Mucosa of descending colon (tissue), 3 donors: ENCODE results near the gene PLAAT3. TPM values are rescaled to one million over a fixed set of nuclear protein-coding genes. Genes with fewer than 3 reads are reported as not detected.
A peak's percentile ranks its signal among the peaks of the same experiment; 100 is the strongest.

Experiments
- ATAC-seq: fragments of 200-7000 bp; cut with Tn5 transposase; one replicate; pipeline ENCODE4 v1.9.1; 2020; ENCODE audit warnings: mild to moderate bottlenecking, moderate library complexity
- DNase-seq, 3 donors: peaks; one replicate each; pipeline ENCODE4 v3.0.0-alpha.2; 2020
- H3K36me3 ChIP-seq: fragments of 200-600 bp; one replicate; pipeline ENCODE4 v1.8.0; 2021; ENCODE audit warnings: low read depth, mild to moderate bottlenecking
- H3K4me1 ChIP-seq: fragments of 200-600 bp; one replicate; pipeline ENCODE4 v1.8.0; 2021; ENCODE audit warnings: low read depth, mild to moderate bottlenecking
- H3K4me3 ChIP-seq: fragments of 200-600 bp; one replicate; pipeline ENCODE4 v1.8.0; 2021; ENCODE audit warnings: mild to moderate bottlenecking
- H3K9me3 ChIP-seq: fragments of 200-600 bp; one replicate; pipeline ENCODE4 v1.8.0; 2021; ENCODE audit warnings: mild to moderate bottlenecking
- CTCF ChIP-seq: fragments of 200-600 bp; IDR thresholded peaks from one replicate; pipeline ENCODE4 v1.8.0; 2022; ENCODE audit warnings: antibody characterized with exemption, mild to moderate bottlenecking
- intact Hi-C, 2 donors: fragments of 100-400 bp; cut with DNase I in 1 of 2; cut with micrococcal nuclease in 1 of 2; formaldehyde crosslinking; loops; one replicate each; pipeline versions ENCODE4 v1.11.0 to v1.11.1; 2022; cut with DNase I, micrococcal nuclease
- total RNA-seq, 3 donors: library from RNA; stranded (reverse); fragmentation: NEBNext Ultra II Directional in 2 of 3; extraction: Animal tissue kit (Norgen Biotek cat#: 25700) in 2 of 3; gene quantifications; one replicate each; pipeline versions ENCODE4 v1.2.1 to v1.2.4, GENCODE V29; 2021 to 2023
- donor health status: DM: no; HTN: no; CAD: no; lungs with moderate emphysema.
- donor health status: DM: no; HTN: no; CAD: no.
- donor health status: DM: no; HTN: yes; CAD: no.

Gene PLAAT3
- total RNA-seq, 3 donors from 2014 or later = 15.1 to 58.5 (median 26.7) TPM

GRCh38 chr11:63595296-63595695 lies 18.9 kb downstream of the PLAAT3 start:
- no peak for TF ChIP-seq CTCF
- no peaks in the 10 kb centered on the region for H3K9me3 ChIP-seq
- no peak overlapping the region for H3K4me3 ChIP-seq
- no peak for ATAC-seq
- no peak for DNase-seq
- intact Hi-C loops = no loop called here
- no peaks in the 10 kb centered on the region for H3K4me1 ChIP-seq
- no peaks in the 10 kb centered on the region for H3K36me3 ChIP-seq

GRCh38 chr11:63592975-63593395 lies 21.2 kb downstream of the PLAAT3 start:
- DNase-seq = peak in 2 of 3 donors; percentile 44 to 46
- intact Hi-C loops = no loop called here
- no peaks in the 10 kb centered on the region for H3K36me3 ChIP-seq
- no peak overlapping the region for H3K4me3 ChIP-seq
- ATAC-seq = peak; percentile 71
- no peaks in the 10 kb centered on the region for H3K4me1 ChIP-seq
- peak; percentile 38 for TF ChIP-seq CTCF
- no peaks in the 10 kb centered on the region for H3K9me3 ChIP-seq

- no peak overlapping the region for H3K4me3 ChIP-seq
- H3K4me1 ChIP-seq = no peaks in the 10 kb centered on the region
- DNase-seq = no peak
- intact Hi-C loops = no loop called here
- ATAC-seq = no peak
- no peaks in the 10 kb centered on the region for H3K9me3 ChIP-seq
- H3K36me3 ChIP-seq = no peaks in the 10 kb centered on the region
- TF ChIP-seq CTCF = no peak
These were observed 24.0 kb downstream of the PLAAT3 start for GRCh38 chr11:63590024-63590788.

- no peak for ATAC-seq
These were observed 25.2 kb downstream of the PLAAT3 start for GRCh38 chr11:63589000-63589399.

GRCh38 chr11:63586451-63587166 lies 27.6 kb downstream of the PLAAT3 start:
- Histone ChIP-seq H3K4me3 (no peak overlapping the region), H3K9me3 (peaks cover 5% of the 10 kb centered on the region), H3K36me3 (no peaks in the 10 kb centered on the region), H3K4me1 (no peaks in the 10 kb centered on the region)
- ATAC-seq (no peak), DNase-seq (no peak)
- TF ChIP-seq CTCF = no peak
- intact Hi-C loops = no loop called here

More at GRCh38 chr11:63589000-63589399, 25.2 kb downstream of the PLAAT3 start:
- H3K4me3 ChIP-seq = no peak overlapping the region
- no peaks in the 10 kb centered on the region for H3K36me3 ChIP-seq
- intact Hi-C loops = no loop called here
- no peak for TF ChIP-seq CTCF
- no peak for DNase-seq
- no peaks in the 10 kb centered on the region for H3K4me1 ChIP-seq
- no peaks in the 10 kb centered on the region for H3K9me3 ChIP-seq
